Esophagus muscularis mucosa (tissue), 4 donors: ENCODE results near the gene PYHIN1. TPM values are rescaled to one million over a fixed set of nuclear protein-coding genes. Genes with fewer than 3 reads are reported as not detected.
"Not testable (repeated sequence)": the region's sequence is repeated elsewhere in the genome, so short reads cannot be mapped to it uniquely, and the experiment has no call there.

Experiments used
- DNase-seq: peaks from one replicate; pipeline ENCODE4 v3.0.0-alpha.2; 2017; ENCODE audit errors: extremely low spot score
- H3K27ac ChIP-seq, 4 donors: fragments of 200-600 bp; sonication (generic); replicated peaks in 1 of 4; 1 replicate in 3 of 4; 2 replicates in 1 of 4; pipeline ENCODE4 v1.5.1; 2016 to 2019; ENCODE audit warnings: mild to moderate bottlenecking in 1 of 4
- H3K27me3 ChIP-seq, 4 donors: fragments of 200-600 bp; sonication (generic); one replicate each; pipeline versions ENCODE4 v1.5.1 to v1.6.0; 2016 to 2019
- H3K36me3 ChIP-seq, 4 donors: fragments of 200-600 bp; sonication (generic); one replicate each; pipeline ENCODE4 v1.5.1; 2016 to 2019
- H3K4me1 ChIP-seq, 4 donors: fragments of 200-600 bp; sonication (generic); one replicate each; pipeline ENCODE4 v1.5.1; 2016 to 2019
- H3K4me3 ChIP-seq, 4 donors: fragments of 200-600 bp; sonication (generic); 1 replicate in 2 of 4; 2 replicates in 2 of 4; pipeline ENCODE4 v1.5.1; 2016 to 2019; ENCODE audit warnings: mild to moderate bottlenecking in 4 of 4, moderate library complexity in 1 of 4
- H3K9me3 ChIP-seq, 4 donors: fragments of 200-600 bp; sonication (generic); 1 replicate in 3 of 4; 2 replicates in 1 of 4; pipeline ENCODE4 v1.5.1; 2016 to 2019
- CTCF ChIP-seq, 3 experiments: fragments of 200-600 bp in 2 of 3; fragments of 450-650 bp in 1 of 3; sonication (generic) in 2 of 3; IDR thresholded peaks; one replicate each; pipeline ENCODE4 v1.5.1; 2017 to 2019; ENCODE audit warnings: antibody characterized with exemption in 3 of 3, mild to moderate bottlenecking in 2 of 3, moderate library complexity in 1 of 3
- EP300 ChIP-seq: sonication (generic); formaldehyde crosslinking; IDR thresholded peaks from one replicate; pipeline ENCODE4 v1.6.1; 2017; ENCODE audit warnings: antibody characterized with exemption
- POLR2A ChIP-seq: fragments of 450-650 bp; IDR thresholded peaks from one replicate; pipeline ENCODE4 v1.6.1; 2017; ENCODE audit warnings: antibody characterized with exemption, moderate library complexity, mild to moderate bottlenecking, low read depth
- POLR2AphosphoS5 ChIP-seq, 2 donors: sonication (generic); formaldehyde crosslinking; IDR thresholded peaks; one replicate each; pipeline ENCODE4 v1.6.1; 2017; ENCODE audit warnings: antibody characterized with exemption in 2 of 2
- WGBS: methylation state at CpG from one replicate; pipeline ENCODE4 v1.1.5; 2018; 5-methylcytosine and 5-hydroxymethylcytosine counted together
- intact Hi-C: fragments of 100-400 bp; cut with DNase I; formaldehyde crosslinking; loops from one replicate; pipeline ENCODE4 v1.15.1; 2023
- total RNA-seq, 4 donors: library from RNA; depleted of rRNA; stranded (reverse); fragments of >200 nt; gene quantifications; one replicate each; pipeline versions ENCODE4 v1.1.0 to v1.2.1, GENCODE V29; 2016

PYHIN1 gene
- total RNA-seq, 4 donors from 2014 or later: 1.2 to 1.3 TPM; not detected in 2

GRCh38 chr1:159009287-159009686, 77.9 kb downstream of the PYHIN1 start:
- TF ChIP-seq CTCF (IDR thresholded peaks at IDR 0.05) (no peak), EP300 (no peak), POLR2AphosphoS5 (IDR thresholded peaks at IDR 0.05) (no peak), POLR2A (no peak)
- H3K4me3 ChIP-seq: peak overlapping the region; percentile 47 to 63 (median 52)
- intact Hi-C loops: no loop called here
- no peaks in the 10 kb centered on the region for H3K9me3 ChIP-seq
- 59% methylated on average over 2 of the region's 2 CpGs for WGBS
- H3K36me3 ChIP-seq: no peaks in the 10 kb centered on the region
- peaks cover 4 to 23% (median 17%) of the 10 kb centered on the region in 4 donors for H3K4me1 ChIP-seq
- H3K27me3 ChIP-seq: peaks cover 0 to 3% (median 0%) of the 10 kb centered on the region in 4 donors
- no peak for DNase-seq
- peak overlapping the region; percentile 72 to 81 (median 76) for H3K27ac ChIP-seq

GRCh38 chr1:159009704-159010361, 78.5 kb downstream of the PYHIN1 start, which contains the start of gene IFI16:
Gene IFI16 (plus strand): TSS chr1:159009907. CDS start chr1:159014681, 4,774 bp downstream.
- intact Hi-C loops: no loop called here
- Histone ChIP-seq H3K27ac (peak within 1 kb of the TSS; percentile 72 to 81 (median 76)), H3K4me3 (peak within 1 kb of the TSS; percentile 47 to 63 (median 52)), H3K4me1 (peaks cover 5 to 23% (median 19%) of the 10 kb centered on the region in 4 donors), H3K36me3 (no peaks in the 10 kb centered on the region), H3K27me3 (peaks cover 0 to 3% (median 0%) of the 10 kb centered on the region in 4 donors), H3K9me3 (no peaks in the 10 kb centered on the region)
- TF ChIP-seq POLR2A (no peak), CTCF (IDR thresholded peaks at IDR 0.05) (no peak), POLR2AphosphoS5 (IDR thresholded peaks at IDR 0.05) (peak; percentile 70 to 88)
- 37% methylated on average over 5 of the region's 5 CpGs for WGBS
- no peak for DNase-seq

GRCh38 chr1:159010391-159010790, 79.0 kb downstream of the PYHIN1 start:
- no peak for DNase-seq
- WGBS: 44% methylated on average over 5 of the region's 5 CpGs
- peaks cover 0 to 3% (median 0%) of the 10 kb centered on the region in 4 donors for H3K27me3 ChIP-seq
- no peak for TF ChIP-seq POLR2AphosphoS5 (IDR thresholded peaks at IDR 0.05)
- TF ChIP-seq POLR2A: no peak
- no peak for TF ChIP-seq EP300
- TF ChIP-seq CTCF (IDR thresholded peaks at IDR 0.05): no peak
- H3K4me1 ChIP-seq: peaks cover 10 to 25% (median 16%) of the 10 kb centered on the region in 4 donors
- H3K9me3 ChIP-seq: no peaks in the 10 kb centered on the region
- no peaks in the 10 kb centered on the region for H3K36me3 ChIP-seq
- peak overlapping the region; percentile 72 to 81 (median 76) for H3K27ac ChIP-seq
- intact Hi-C loops: no loop called here
- peak overlapping the region; percentile 47 to 63 (median 52) for H3K4me3 ChIP-seq

- 72% methylated on average over 9 of the region's 9 CpGs for whole genome bisulfite sequencing
Measured at GRCh38 chr1:159011001-159011400, 79.6 kb downstream of the PYHIN1 start.

GRCh38 chr1:159011751-159012150, 80.4 kb downstream of the PYHIN1 start:
- Histone ChIP-seq H3K27ac (peak overlapping the region in 3 of 4 donors; percentile 58 to 81 (median 74)), H3K9me3 (no peaks in the 10 kb centered on the region), H3K36me3 (peaks cover 0 to 13% (median 5%) of the 10 kb centered on the region in 4 donors), H3K27me3 (peaks cover 0 to 3% (median 0%) of the 10 kb centered on the region in 4 donors), H3K4me3 (peak overlapping the region; percentile 47 to 63 (median 52)), H3K4me1 (peaks cover 8 to 32% (median 21%) of the 10 kb centered on the region in 4 donors)
- TF ChIP-seq CTCF (IDR thresholded peaks at IDR 0.05): no peak
- no peak for TF ChIP-seq POLR2AphosphoS5 (IDR thresholded peaks at IDR 0.05)
- no peak for TF ChIP-seq POLR2A
- DNase-seq: no peak
- intact Hi-C loops: no loop called here

More at GRCh38 chr1:159011001-159011400, 79.6 kb downstream of the PYHIN1 start:
- Histone ChIP-seq H3K27ac (peak overlapping the region; percentile 72 to 81 (median 76)), H3K4me1 (peaks cover 14 to 28% (median 17%) of the 10 kb centered on the region in 4 donors), H3K4me3 (peak overlapping the region; percentile 47 to 63 (median 52))
- intact Hi-C loops, DNase-seq, H3K36me3 ChIP-seq, H3K9me3 ChIP-seq, H3K27me3 ChIP-seq: not testable (repeated sequence)
